ENCODE data around the gene KNG1. TPM values are rescaled to one million over a fixed set of nuclear protein-coding genes. Genes with fewer than 3 reads are reported as not detected.

The KNG1 gene
- total RNA-seq, 1 donor from 2014 or later: not detected

- peaks cover 47% of the 10 kb centered on the region for H3K36me3 Mint-ChIP-seq (ENCODE audit: low read depth)
- peaks cover 4% of the 10 kb centered on the region for H3K27me3 Mint-ChIP-seq (ENCODE audit: low read depth)
- DNase-seq (ENCODE audit: low read depth, low spot score): no peak
- TF ChIP-seq CTCF (conservative IDR thresholded peaks at IDR 0.05): no peak
- no peak overlapping the region for H3K27ac Mint-ChIP-seq (ENCODE audit: unreplicated experiment)
- peak overlapping the region; percentile 99 for H3K4me3 Mint-ChIP-seq
- H3K9me3 Mint-ChIP-seq: no peaks in the 10 kb centered on the region
- H3K4me1 Mint-ChIP-seq: peaks cover 41% of the 10 kb centered on the region
Observed at GRCh38 chr3:186789554-186790260, 72.5 kb downstream of the KNG1 start.

GRCh38 chr3:186790261-186790981, 73.3 kb downstream of the KNG1 start:
- TF ChIP-seq CTCF (conservative IDR thresholded peaks at IDR 0.05): no peak
- no peaks in the 10 kb centered on the region for H3K9me3 Mint-ChIP-seq

More at GRCh38 chr3:186790261-186790981, 73.3 kb downstream of the KNG1 start:
- H3K36me3 Mint-ChIP-seq (ENCODE audit: low read depth): peaks cover 41% of the 10 kb centered on the region
- no peak for DNase-seq (ENCODE audit: low read depth, low spot score)
- H3K4me1 Mint-ChIP-seq: peaks cover 35% of the 10 kb centered on the region
- H3K4me3 Mint-ChIP-seq: peak overlapping the region; percentile 99
- H3K27ac Mint-ChIP-seq (ENCODE audit: unreplicated experiment): no peak overlapping the region
- H3K27me3 Mint-ChIP-seq (ENCODE audit: low read depth): peaks cover under 1% of the 10 kb centered on the region

Small RNAs within 50 kb of the gene (microRNA-seq; reads per million reads assigned to microRNA genes)
- gene MIR1248: 33.2 reads per million, percentile 43 among the genes with 10 or more reads in this experiment

Other genes starting within 250 kb of the KNG1 start
- 4.3 and 4.7 TPM in 2 replicates for gene CRYGS, start 173.0 kb upstream of the KNG1 start, total RNA-seq
- gene TBCCD1, start 150.0 kb upstream of the KNG1 start, total RNA-seq: 18.7 and 20.1 TPM in 2 replicates
- gene DNAJB11, start 146.6 kb upstream of the KNG1 start, total RNA-seq: 48.9 and 53.5 TPM in 2 replicates
- 0.30 TPM in 1 of 2 replicates, not detected in the other for gene AHSG, start 104.3 kb upstream of the KNG1 start, total RNA-seq
- not detected in 2 replicates for gene FETUB, start 77.0 kb upstream of the KNG1 start, total RNA-seq
- not detected in 2 replicates for gene HRG, start 51.3 kb upstream of the KNG1 start, total RNA-seq
- gene EIF4A2, start 66.2 kb downstream of the KNG1 start, total RNA-seq: 364 and 369 TPM in 2 replicates
- gene RFC4, start 89.1 kb downstream of the KNG1 start, total RNA-seq: 105 and 107 TPM in 2 replicates
- not detected in 2 replicates for gene ADIPOQ, start 125.4 kb downstream of the KNG1 start, total RNA-seq
- gene ST6GAL1, start 213.2 kb downstream of the KNG1 start, total RNA-seq: 32.6 and 35.1 TPM in 2 replicates